Hematopoietic multipotent progenitor cell (in vitro differentiated cells): Measurements from ENCODE around the gene TMEM37. TPM values are rescaled to one million over a fixed set of nuclear protein-coding genes. Genes with fewer than 3 reads are reported as not detected.
A peak's percentile ranks its signal among the peaks of the same experiment; 100 is the strongest.

Experiments used
- DNase-seq, 3 donors: peaks; one replicate each; pipeline ENCODE4 v3.0.0-alpha.2; 2011 to 2015; ENCODE audit warnings: low read depth in 2 of 3, low spot score in 2 of 3
- total RNA-seq: library from RNA; depleted of rRNA; stranded (reverse); fragments of >200 nt; gene quantifications from one replicate; pipeline ENCODE4 v1.2.3, GENCODE V29; 2012

TMEM37 gene
- total RNA-seq, 1 donor: not detected

- DNase-seq: peak in 1 of 3 donors; percentile 23
Measured at GRCh38 chr2:119431976-119432850, 559 bp downstream of the TMEM37 start.

DNA sequence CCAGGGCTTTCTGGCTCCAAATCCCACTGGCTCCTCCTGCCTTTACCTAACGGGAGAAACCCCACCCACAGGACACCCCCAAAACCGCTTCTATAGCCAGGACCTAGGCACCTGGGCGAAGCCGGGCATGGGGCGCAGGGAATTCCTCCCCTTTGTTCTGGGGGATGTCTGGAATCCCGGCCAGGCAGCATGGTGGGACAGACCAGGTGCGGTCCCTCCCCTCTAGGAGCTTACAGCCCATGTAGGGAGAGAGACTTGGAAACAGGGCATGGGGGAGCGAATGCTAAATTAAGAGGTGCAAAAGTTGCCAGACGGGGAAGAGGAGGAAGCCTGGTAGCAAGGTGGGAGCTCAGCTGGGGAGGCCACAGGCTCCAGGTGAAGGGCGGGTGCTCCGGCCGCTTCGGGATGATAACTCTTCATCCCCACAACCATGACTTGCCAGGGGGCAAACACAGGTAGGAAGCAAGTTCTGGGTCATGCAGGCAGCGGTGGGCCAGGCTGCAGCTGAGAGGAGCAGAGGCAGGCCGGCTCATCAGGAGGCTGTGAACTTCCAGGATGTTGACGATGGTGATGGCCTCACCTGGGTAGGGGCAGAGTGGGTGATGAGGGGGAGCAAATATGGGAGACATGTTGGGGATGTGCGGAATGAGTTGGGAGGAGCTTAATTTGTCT lies 1.3 kb downstream of the TMEM37 start:
- DNase-seq: no peak

- DNase-seq: no peak
Measured at GRCh38 chr2:119433636-119434327, 2.1 kb downstream of the TMEM37 start.

GRCh38 chr2:119434664-119435063 lies 3.0 kb downstream of the TMEM37 start:
- DNase-seq: no peak

GRCh38 chr2:119435081-119435952 lies 3.7 kb downstream of the TMEM37 start:
- DNase-seq: no peak

DNA sequence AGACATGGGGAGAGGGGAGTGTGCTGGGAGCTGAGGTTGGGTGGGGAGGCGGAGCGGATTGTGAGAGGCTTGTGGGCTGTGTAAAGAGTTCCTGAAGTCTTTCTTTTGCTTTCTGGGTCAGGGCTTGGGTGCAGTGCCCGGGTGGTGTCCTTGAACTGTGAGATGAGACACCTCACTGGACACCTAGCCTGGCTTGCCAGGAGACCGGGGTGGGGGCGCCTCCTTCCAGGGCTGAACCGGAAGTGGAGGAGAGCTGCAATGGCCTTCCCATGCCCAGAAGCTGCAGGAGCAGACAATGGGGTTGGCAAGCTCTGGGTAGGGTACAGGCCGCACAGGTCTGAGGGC lies 4.3 kb downstream of the TMEM37 start:
- DNase-seq: no peak

DNA sequence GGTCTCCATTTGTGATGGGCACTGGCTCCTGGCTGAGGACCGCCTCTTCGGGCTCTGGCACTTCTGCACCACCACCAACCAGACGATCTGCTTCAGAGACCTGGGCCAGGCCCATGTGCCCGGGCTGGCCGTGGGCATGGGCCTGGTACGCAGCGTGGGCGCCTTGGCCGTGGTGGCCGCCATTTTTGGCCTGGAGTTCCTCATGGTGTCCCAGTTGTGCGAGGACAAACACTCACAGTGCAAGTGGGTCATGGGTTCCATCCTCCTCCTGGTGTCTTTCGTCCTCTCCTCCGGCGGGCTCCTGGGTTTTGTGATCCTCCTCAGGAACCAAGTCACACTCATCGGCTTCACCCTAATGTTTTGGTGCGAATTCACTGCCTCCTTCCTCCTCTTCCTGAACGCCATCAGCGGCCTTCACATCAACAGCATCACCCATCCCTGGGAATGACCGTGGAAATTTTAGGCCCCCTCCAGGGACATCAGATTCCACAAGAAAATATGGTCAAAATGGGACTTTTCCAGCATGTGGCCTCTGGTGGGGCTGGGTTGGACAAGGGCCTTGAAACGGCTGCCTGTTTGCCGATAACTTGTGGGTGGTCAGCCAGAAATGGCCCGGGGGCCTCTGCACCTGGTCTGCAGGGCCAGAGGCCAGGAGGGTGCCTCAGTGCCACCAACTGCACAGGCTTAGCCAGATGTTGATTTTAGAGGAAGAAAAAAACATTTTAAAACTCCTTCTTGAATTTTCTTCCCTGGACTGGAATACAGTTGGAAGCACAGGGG lies 5.5 kb downstream of the TMEM37 start:
- no peak for DNase-seq

DNA sequence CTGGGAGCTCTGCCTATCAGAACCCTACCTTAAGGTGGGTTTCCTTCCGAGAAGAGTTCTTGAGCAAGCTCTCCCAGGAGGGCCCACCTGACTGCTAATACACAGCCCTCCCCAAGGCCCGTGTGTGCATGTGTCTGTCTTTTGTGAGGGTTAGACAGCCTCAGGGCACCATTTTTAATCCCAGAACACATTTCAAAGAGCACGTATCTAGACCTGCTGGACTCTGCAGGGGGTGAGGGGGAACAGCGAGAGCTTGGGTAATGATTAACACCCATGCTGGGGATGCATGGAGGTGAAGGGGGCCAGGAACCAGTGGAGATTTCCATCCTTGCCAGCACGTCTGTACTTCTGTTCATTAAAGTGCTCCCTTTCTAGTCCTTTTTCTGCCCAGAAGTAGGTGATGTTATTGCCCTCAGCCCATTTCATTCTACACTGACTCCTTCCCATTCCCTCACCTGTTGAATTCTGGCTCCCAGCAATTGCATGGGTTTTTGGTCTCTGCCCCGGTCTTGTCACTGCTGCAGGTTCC lies 6.5 kb downstream of the TMEM37 start:
- no peak for DNase-seq

- DNase-seq: no peak
Measured at GRCh38 chr2:119438726-119439284, 7.2 kb downstream of the TMEM37 start.

DNA sequence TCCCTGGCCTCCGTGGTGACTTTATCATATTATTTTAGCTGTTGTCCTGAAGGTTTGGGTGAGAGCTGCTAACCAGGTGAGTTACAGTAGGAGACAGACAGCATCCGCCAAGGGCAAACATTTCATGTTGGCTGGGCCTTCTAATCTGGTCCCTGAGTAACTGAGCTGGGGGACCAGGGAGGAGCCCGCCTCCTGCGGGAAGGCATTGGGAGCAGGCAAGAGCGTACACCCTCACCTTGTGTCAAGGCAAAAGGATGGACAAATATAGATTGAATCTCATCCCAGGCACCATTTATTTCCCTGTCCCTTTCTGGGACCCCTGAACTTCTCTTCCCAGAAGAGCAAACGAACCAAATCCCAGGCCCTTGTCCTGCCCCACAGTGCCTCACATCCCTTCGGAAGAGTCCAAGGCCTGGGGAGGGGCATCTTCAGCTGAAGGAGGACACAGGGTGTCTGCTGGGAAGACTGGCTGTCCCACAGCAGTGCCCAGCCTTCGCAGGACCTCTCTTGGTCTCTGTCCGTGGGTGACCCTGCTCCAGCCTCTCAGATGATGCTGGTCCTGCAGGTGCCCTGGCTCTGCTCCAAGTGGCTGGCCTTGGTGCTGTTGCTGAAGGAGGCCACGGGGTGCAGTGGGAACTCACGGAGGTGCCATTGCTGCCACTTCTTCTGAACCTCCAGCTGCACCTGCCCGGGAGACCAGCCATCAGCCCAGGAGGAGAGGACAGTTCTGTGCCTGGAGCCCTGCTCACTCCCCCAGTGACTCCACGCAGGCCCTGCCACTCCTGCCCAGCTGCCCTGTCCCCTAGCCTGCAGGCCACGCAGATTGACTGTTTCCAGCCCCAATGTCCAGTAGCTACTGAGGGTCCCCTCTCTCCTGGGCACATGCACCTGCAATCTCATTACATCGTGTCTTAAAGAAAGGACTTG lies 8.2 kb downstream of the TMEM37 start:
- no peak for DNase-seq

DNA sequence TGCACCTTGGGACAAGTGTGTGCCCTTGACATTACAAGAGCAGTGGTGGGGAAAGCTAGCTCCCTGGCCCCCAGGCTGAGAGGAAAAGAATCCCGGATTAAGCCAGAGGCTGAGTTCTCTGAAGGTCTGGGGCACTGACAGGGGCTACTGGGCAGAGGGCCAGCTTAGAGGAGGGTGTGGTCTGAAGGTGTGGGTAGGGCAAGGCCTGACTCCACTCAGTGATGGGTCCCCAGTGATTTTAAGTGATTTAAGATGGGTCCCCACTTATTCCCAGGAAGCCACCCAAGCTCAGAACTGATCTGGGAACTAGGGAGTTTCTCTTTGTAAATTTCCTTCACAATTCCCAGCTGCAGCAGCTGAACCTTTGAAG lies 8.8 kb downstream of the TMEM37 start:
- DNase-seq: no peak

- no peak for DNase-seq
Measured at GRCh38 chr2:119440873-119441272, 9.2 kb downstream of the TMEM37 start.

DNA sequence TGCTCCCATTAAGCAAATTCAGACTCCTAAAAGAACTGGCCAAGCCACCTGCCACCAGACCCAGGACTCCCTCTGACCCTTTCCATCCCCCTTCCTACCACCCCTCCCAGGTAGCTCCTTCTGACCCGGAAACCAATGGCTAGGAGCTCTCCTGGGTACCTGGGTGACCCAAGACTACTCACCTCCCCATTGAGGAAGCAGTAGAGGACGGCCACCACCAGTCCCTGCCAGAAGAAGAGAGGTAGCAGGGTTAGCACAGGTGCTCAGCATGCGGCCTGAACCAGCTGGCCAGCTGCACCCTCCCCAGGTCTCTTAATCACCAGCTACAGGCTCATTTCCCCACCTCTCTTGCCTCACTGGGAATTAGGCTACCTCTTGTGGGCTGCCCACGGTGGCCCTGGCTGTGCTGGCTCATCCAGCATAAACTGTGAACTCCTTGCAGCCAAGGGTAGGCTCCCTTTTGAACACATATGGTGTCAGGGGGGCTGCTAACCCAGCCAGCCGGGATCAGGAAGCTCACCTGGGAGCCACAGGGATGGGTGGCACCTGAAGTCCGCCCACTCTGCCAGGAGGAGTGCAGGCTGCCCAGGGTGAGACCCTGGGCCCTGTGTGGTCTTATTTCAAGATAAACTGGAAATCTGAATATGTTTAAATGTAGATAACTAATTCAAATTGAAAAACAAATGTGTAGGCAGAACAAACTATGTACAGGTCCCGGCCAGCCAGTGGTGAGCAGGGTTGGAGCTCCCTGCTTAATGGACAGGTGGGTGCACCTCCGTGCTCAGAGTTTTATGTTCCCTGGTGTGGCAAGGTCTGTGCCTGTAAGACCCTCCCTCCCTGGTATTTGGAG lies 9.9 kb downstream of the TMEM37 start:
- no peak for DNase-seq

DNA sequence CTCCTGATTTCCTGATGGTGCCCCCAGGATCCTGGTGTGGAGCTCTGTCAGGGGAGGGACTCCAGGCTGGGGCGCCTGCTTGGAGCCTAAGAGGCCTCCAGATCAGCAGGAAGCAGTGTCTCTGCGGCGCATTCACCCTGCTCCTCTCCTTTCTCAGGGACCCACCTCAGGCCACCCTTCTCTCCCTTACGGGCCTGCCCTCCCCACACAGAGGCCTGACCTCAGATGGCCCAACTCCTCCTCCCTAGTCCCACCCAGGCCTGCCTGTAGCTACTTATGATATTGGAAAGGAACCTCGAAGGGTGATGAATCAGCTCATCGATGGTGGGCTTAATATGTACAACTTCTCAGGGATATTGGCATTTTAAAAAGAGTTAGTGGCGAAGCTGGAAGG lies 10.6 kb downstream of the TMEM37 start:
- no peak for DNase-seq

DNA sequence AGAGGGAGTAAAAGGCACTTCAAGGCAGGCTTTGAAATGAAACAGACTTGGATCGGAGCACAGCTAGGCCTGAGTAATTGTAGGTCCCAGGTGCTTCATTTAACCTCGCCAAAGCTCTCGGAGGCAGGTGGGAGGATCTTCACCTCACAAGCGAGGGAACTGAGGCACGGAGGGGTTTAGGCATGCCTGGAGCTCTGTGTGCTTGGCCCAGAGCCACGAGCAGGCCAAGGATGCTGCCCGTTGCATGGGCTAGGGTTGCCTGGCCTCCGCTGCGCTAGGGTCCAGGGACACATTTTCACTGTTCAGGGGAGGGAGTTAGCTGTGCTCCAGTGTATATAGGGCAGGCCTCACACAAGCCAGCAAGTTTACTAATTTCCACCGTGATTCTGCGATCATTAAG lies 11.2 kb downstream of the TMEM37 start:
- DNase-seq: no peak

GRCh38 chr2:119446037-119446436 lies 14.4 kb downstream of the TMEM37 start:
- no peak for DNase-seq

GRCh38 chr2:119448427-119449141 lies 16.9 kb downstream of the TMEM37 start:
- no peak for DNase-seq
